Raji (cell line): ENCODE measurements around the gene SLC6A19.

Experiments used
- POLR2A ChIP-seq: IDR thresholded peaks from 2 replicates; pipeline ENCODE4 v1.6.1; 2011; ENCODE audit warnings: low read depth, low read length, control low read depth; ENCODE audit not compliant: insufficient read depth

Gene SLC6A19

GRCh38 chr5:1225081-1225480, 23.7 kb downstream of the SLC6A19 start, which contains the start of gene SLC6A18:
Gene SLC6A18, plus strand, starts transcription at chr5:1225381. Its CDS starts 97 bp downstream, at chr5:1225478.
- no peak for TF ChIP-seq POLR2A

- no peak for TF ChIP-seq POLR2A
Observed at GRCh38 chr5:1226231-1226630, 24.8 kb downstream of the SLC6A19 start.

- TF ChIP-seq POLR2A, result no peak
Observed at GRCh38 chr5:1226839-1227581, 25.6 kb downstream of the SLC6A19 start.

GRCh38 chr5:1227667-1228066, 26.3 kb downstream of the SLC6A19 start:
- no peak for TF ChIP-seq POLR2A

GRCh38 chr5:1228120-1228519, 26.7 kb downstream of the SLC6A19 start:
- no peak for TF ChIP-seq POLR2A

GRCh38 chr5:1229822-1230221, 28.4 kb downstream of the SLC6A19 start:
- TF ChIP-seq POLR2A, result no peak

GRCh38 chr5:1230551-1230950, 29.2 kb downstream of the SLC6A19 start:
- TF ChIP-seq POLR2A, result no peak

GRCh38 chr5:1231354-1231905, 30.0 kb downstream of the SLC6A19 start:
- TF ChIP-seq POLR2A, result no peak

- no peak for TF ChIP-seq POLR2A
Observed at GRCh38 chr5:1232780-1233179, 31.4 kb downstream of the SLC6A19 start.

- TF ChIP-seq POLR2A, result no peak
Observed at GRCh38 chr5:1235379-1235778, 34.0 kb downstream of the SLC6A19 start.

- no peak for TF ChIP-seq POLR2A
Observed at GRCh38 chr5:1235838-1236237, 34.4 kb downstream of the SLC6A19 start.

GRCh38 chr5:1239505-1240251, 38.3 kb downstream of the SLC6A19 start:
- TF ChIP-seq POLR2A, result no peak

- TF ChIP-seq POLR2A, result no peak
Observed at GRCh38 chr5:1240496-1241260, 39.3 kb downstream of the SLC6A19 start.

GRCh38 chr5:1241509-1242080, 40.2 kb downstream of the SLC6A19 start:
- TF ChIP-seq POLR2A, result no peak
